ENCODE measurements around the gene ALCAM. TPM values are rescaled to one million over a fixed set of nuclear protein-coding genes. Genes with fewer than 3 reads are reported as not detected.

Gene ALCAM
- total and polyA plus RNA-seq, 2 of the 8 experiments (the other 6 are each of a cell fraction or from before 2014, with no cell fraction given): 10.8 to 33.0 TPM

DNA sequence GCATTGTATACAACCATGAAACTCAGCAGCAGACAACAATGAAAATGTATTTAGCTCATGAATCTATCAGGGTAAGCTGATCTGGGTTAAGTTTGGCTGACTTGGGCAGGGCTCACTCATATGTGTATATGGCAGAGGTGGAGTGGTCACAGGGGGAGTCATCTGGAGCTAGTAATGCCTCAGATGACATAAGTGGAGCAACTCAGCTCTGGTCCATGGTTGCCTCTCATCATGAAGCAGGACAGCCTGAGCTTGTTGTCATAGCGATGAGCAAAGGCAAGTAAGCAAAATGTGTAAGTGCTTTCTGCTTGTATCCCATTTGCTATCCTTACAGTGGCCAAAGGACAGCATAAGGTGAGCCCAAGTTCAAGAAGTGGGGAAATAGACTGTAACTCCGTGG lies 64.5 kb downstream of the ALCAM start (continued):
- TF ChIP-seq RFX5 (IDR thresholded peaks at IDR 0.05; ENCODE audit: borderline replicate concordance, low read depth, low read length): no peak
- no peak for TF ChIP-seq FOSL1 (IDR thresholded peaks at IDR 0.05; ENCODE audit: insufficient read depth, low read depth, low read length)
- no peak for TF ChIP-seq TAF1 (IDR thresholded peaks at IDR 0.05; ENCODE audit: low read depth, low read length)
- TF ChIP-seq, protein P1, sequence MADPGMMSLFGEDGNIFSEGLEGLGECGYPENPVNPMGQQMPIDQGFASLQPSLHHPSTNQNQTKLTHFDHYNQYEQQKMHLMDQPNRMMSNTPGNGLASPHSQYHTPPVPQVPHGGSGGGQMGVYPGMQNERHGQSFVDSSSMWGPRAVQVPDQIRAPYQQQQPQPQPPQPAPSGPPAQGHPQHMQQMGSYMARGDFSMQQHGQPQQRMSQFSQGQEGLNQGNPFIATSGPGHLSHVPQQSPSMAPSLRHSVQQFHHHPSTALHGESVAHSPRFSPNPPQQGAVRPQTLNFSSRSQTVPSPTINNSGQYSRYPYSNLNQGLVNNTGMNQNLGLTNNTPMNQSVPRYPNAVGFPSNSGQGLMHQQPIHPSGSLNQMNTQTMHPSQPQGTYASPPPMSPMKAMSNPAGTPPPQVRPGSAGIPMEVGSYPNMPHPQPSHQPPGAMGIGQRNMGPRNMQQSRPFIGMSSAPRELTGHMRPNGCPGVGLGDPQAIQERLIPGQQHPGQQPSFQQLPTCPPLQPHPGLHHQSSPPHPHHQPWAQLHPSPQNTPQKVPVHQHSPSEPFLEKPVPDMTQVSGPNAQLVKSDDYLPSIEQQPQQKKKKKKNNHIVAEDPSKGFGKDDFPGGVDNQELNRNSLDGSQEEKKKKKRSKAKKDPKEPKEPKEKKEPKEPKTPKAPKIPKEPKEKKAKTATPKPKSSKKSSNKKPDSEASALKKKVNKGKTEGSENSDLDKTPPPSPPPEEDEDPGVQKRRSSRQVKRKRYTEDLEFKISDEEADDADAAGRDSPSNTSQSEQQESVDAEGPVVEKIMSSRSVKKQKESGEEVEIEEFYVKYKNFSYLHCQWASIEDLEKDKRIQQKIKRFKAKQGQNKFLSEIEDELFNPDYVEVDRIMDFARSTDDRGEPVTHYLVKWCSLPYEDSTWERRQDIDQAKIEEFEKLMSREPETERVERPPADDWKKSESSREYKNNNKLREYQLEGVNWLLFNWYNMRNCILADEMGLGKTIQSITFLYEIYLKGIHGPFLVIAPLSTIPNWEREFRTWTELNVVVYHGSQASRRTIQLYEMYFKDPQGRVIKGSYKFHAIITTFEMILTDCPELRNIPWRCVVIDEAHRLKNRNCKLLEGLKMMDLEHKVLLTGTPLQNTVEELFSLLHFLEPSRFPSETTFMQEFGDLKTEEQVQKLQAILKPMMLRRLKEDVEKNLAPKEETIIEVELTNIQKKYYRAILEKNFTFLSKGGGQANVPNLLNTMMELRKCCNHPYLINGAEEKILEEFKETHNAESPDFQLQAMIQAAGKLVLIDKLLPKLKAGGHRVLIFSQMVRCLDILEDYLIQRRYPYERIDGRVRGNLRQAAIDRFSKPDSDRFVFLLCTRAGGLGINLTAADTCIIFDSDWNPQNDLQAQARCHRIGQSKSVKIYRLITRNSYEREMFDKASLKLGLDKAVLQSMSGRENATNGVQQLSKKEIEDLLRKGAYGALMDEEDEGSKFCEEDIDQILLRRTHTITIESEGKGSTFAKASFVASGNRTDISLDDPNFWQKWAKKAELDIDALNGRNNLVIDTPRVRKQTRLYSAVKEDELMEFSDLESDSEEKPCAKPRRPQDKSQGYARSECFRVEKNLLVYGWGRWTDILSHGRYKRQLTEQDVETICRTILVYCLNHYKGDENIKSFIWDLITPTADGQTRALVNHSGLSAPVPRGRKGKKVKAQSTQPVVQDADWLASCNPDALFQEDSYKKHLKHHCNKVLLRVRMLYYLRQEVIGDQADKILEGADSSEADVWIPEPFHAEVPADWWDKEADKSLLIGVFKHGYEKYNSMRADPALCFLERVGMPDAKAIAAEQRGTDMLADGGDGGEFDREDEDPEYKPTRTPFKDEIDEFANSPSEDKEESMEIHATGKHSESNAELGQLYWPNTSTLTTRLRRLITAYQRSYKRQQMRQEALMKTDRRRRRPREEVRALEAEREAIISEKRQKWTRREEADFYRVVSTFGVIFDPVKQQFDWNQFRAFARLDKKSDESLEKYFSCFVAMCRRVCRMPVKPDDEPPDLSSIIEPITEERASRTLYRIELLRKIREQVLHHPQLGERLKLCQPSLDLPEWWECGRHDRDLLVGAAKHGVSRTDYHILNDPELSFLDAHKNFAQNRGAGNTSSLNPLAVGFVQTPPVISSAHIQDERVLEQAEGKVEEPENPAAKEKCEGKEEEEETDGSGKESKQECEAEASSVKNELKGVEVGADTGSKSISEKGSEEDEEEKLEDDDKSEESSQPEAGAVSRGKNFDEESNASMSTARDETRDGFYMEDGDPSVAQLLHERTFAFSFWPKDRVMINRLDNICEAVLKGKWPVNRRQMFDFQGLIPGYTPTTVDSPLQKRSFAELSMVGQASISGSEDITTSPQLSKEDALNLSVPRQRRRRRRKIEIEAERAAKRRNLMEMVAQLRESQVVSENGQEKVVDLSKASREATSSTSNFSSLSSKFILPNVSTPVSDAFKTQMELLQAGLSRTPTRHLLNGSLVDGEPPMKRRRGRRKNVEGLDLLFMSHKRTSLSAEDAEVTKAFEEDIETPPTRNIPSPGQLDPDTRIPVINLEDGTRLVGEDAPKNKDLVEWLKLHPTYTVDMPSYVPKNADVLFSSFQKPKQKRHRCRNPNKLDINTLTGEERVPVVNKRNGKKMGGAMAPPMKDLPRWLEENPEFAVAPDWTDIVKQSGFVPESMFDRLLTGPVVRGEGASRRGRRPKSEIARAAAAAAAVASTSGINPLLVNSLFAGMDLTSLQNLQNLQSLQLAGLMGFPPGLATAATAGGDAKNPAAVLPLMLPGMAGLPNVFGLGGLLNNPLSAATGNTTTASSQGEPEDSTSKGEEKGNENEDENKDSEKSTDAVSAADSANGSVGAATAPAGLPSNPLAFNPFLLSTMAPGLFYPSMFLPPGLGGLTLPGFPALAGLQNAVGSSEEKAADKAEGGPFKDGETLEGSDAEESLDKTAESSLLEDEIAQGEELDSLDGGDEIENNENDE (IDR thresholded peaks at IDR 0.05; ENCODE audit: insufficient replicate concordance, low read length): no peak
- no peak for TF ChIP-seq KDM1A (IDR thresholded peaks at IDR 0.05; ENCODE audit: borderline replicate concordance, low read length)

Measured in H1 (cell line).